KBM-7 (cell line): ENCODE results near the gene TAF1B.
"Not testable (repeated sequence)": the region's sequence is repeated elsewhere in the genome, so short reads cannot be mapped to it uniquely, and the experiment has no call there.

ENCODE experiments used
- DNase-seq: peaks from one replicate; pipeline ENCODE4 v3.0.0-alpha.2; 2015
- in situ Hi-C: fragments of 300-500 bp; cut with MboI; formaldehyde crosslinking; loops from 2 replicates; pipeline ENCODE4 v1.14.3; 2020; ENCODE audit warnings: low sequenced_read_pairs, low pct_unique_long_range_greater_than_20kb, mixed read lengths

Gene TAF1B

DNA sequence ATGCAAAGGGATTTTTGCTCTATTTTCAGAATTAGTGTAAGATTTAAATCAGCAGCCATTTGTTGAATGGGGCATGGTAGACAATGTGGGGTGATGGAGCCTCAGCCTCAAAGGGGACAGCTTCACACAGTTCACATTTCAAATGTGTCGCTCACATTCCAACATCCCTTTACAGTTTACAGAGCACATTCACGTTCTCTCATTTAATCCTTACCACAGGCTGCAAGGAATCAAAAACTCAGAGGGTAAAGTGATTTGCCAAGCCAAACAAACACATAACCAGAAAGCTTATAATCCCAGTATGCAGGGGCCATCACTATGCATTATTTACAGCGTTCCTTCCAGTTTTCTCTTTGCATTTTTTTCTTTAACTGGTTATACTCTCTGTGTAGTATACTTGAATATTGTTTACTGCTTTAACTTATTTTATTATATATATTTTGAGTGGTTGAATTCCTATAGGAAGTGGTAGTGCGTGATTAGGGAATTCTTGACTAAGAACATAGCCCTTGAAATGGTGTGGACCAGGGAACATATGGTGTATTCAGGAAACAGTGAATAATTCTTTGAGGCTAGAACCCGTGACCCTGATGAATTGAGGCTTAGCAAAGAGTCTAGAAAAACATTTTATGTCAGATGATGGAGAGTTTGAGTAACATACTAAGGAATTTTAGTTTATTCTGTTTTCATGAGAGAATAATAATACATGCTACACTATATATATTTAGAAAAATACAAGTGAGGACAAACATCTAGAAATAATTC, 18.1 kb upstream of the TAF1B start:
- in situ Hi-C loops = no loop called here
- DNase-seq = no peak

DNA sequence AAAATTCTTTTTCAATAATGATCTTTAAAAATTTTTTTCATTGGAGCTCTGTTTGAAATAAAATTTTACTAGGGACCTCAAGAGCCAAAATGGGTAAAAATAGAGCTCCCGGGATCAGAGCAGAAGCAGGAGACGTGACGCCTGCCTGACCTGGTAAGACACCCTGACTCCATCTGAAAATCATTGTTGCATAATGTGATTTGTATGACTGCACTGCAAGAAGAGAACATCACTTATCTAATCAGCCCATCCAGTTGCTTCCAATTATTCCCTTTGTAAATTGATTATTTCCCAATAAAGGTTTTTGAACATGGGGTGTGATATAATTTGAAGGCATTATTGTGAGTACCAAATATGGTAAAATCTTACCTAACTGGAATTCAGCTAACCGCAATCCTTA, 17.1 kb upstream of the TAF1B start:
- in situ Hi-C loops = no loop called here
- no peak for DNase-seq

DNA sequence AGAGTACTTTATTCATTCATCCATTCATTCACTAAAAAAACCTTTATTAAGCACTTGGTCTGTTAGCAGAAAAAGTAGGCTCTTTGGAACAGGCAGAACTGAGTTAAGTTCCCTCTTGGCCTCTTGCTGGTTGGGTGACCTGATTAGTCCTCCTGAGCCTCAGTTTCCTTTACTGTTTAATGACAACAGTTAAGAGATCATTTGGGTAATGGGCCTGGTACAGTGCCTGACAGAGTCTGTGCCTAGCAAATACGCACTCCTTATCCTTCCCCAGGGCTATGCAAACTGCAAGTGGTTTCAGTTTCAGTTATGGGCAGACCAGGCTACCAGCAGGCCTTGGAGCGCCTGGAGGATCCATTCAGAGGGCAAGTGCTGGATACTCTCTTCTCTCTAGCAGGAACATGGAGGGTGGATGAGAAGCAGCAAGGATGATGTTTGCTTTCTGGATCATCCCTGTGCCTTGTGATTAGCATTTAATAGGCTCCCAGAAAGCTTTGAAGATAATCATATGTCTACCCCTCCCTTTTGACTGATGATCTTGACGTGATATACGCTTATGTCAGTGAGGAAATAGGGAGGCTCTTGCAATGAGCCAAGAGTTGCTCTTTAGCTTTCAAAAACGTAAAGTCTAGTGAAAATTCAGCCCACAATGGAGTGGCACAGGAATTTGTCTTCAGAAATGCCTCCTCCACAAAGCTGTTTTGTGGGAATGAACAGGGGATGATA, 12.4 kb upstream of the TAF1B start:
- in situ Hi-C loops = no loop called here
- DNase-seq = no peak

DNA sequence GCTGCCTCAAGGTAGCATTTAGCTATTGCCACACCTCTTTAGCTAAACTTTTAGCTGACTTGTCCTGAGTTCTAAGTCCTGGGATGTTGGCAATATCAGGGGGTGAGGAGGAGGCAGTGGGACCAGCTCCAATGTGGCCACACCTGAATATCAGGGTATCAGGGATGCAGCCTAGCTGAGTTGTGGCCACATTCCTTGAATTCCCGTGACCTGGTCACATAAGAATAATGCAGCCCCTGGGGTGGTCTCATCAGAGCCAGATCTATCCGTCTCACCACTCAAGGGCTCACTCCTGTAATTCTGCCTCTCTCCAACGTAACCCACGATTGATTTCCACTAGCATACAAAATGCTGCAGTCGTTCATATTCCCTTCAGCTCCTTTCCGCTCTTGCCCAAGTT, 11.6 kb upstream of the TAF1B start:
- in situ Hi-C loops = no loop called here

DNA sequence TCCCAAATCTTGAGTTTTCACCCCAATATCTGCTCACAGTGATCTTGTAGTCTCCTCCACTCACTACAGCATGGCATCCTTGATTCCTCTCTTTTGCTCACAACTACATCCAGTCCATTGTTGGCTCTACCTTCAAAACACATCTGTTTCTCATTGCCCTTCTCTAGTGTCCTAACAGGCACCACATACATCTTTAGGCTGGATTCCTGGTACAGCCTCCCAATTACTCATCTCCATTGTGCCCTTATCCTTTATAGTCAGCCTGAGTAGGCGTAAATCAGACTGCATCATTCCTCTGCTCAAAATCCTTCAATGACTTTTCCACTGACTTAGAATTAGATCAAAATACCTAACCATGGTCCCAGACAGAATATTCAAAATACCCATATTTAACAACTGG, 10.7 kb upstream of the TAF1B start:
- no peak for DNase-seq
- in situ Hi-C loops = no loop called here

More for the DNA sequence above, 11.6 kb upstream of the TAF1B start:
- DNase-seq = no peak

DNA sequence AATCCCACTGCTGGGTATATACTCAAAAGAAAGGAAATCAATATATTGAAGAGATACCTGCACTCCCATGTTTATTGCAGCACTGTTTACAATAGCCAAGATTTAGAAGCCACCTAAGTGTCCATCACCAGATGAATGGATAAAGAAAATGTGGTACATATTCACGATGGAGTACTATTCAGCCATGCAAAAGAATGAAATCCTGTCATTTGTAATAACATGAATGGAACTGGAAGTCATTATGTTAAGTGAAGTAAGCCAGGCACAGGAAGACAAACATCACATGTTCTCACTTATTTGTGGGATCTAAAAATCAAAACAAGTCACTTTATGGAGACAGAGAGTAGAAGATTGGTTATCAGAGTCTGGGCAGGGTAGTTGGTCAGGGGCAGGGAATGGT, 8.2 kb upstream of the TAF1B start:
- in situ Hi-C loops = not testable (repeated sequence)

DNA sequence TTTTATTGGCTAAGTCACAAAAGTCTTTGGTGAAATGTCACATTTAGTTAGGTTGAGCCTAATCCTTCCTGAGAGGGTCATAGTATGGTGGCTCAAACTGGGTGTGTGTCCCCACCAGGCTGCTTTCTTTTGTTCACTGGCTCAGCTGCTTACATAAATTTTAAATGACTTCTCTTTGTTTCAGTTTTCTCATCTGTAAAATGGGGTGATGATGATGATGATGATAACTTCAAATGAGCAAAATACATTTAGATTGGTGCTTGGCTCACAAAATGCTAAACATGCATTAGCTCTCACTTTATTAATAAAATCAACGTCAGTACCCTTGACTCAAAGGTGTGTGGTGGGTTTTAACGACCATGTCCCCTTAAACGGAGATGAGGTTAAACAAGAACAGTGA, 7.2 kb upstream of the TAF1B start:
- in situ Hi-C loops = no loop called here
- no peak for DNase-seq

More for the DNA sequence above, 8.2 kb upstream of the TAF1B start:
- not testable (repeated sequence) for DNase-seq

DNA sequence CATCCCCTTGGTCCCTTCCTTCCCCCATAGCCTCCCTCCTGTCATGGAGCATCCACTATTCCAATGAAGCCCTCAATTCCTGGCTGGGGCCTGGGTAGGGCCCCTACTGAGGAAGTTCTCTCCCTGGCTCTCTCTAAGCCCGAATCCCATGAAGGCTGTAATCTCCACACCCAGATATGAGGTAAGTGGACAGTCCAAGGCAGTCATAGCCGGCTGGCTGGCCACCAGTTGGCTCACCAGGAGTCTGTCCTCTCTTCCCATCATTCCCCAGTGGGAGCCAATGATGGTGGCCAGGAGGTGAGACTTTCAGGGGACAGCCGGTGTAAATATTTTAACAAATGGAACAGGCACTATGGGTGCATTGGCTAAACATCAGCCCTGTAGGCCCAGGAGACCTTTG, 6.8 kb upstream of the TAF1B start:
- in situ Hi-C loops = no loop called here
- no peak for DNase-seq

DNA sequence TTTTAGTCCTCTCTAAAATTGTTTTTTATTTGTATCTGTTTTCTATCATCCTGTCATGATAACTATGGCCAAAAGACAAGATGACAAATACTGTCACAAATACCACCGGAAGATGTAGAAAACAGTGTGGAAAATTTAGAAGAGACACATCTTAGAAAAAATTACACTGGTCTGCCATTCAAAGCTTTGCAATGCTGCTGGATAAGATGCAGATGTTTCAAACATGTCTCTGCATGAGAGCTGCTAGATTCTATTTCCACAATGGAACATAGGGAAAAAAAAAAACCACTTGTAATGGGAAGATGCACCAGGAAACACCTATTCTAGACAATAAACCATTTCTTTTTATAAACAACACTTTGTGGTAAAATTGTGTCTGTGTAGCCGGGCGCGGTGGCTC, 5.8 kb upstream of the TAF1B start:
- in situ Hi-C loops = no loop called here
- DNase-seq = no peak

DNA sequence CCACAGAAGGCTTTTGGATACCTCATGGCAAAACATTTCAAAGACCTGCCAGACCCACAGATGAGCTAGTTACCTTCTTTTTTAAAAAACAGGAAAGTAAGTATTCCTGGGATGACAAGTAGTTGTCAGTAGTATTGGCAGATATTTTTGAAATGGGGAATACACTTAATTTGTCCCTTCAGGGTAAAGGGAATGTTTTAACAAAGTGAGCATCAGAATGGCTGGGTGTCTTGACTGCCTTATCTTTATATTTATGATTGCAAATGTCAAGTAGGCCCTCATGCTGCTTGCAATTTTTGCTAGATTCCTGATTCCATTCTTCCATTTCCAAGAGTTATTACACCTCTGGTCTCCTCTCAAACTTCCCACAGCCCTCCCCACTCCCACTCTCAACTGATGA, 4.9 kb upstream of the TAF1B start:
- DNase-seq = no peak
- in situ Hi-C loops = no loop called here

DNA sequence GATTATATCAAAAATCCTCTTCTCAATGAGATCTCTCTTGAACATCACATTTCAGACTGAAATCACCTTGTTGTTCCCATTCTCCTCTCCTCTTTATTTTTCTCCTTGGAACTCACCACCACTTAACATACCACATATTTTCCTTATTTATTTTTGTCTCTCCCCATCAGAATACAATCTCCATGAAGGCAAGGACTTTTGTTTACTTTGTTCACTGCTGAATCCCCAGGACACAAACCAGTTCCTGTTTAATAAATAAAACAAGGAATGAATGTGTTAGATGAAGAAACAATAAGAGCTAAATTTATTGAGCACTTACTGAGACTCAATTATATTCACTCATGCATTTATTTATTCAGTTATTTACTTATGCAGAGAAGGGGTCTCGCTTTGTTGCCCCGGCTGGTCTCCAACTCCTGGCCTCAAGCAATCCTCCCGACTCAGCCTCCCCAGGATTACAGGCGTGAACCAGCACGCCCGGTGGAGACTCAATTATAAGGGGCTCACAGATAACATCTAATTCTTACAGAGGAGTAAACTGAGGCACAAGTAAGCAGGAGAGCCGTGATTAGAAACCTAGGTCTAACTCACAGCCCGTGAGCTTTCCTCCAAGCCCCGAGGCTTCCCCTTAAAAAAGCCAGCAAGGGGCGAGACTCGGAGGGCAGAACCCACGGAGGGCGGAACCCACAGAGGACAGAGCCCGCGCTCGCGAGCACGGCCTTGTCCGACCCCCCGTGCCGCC, 616 bp upstream of the TAF1B start:
- no peak for DNase-seq
- in situ Hi-C loops = no loop called here

DNA sequence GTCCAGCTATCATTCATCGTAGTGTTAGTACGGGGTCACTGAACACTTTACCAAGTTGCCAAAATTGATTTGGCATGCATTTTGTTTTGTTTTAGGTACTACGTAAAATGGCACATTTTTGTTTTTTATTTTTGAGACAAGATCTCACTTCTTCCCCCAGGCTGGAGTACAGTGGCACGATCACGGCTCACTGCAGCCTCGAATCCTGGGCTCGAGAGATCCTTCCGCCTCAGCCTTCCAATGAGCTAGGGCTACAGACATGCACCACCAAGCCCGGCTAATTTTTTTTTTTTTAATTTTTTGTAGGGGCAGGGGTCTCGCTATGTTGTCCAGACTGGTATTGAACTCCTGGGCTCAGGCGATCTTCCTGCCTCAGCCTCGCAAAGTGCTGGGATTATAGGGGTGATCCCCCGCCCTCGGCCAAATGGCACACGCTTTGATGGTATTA, 786 bp downstream of the TAF1B start:
- in situ Hi-C loops = no loop called here
- no peak for DNase-seq

DNA sequence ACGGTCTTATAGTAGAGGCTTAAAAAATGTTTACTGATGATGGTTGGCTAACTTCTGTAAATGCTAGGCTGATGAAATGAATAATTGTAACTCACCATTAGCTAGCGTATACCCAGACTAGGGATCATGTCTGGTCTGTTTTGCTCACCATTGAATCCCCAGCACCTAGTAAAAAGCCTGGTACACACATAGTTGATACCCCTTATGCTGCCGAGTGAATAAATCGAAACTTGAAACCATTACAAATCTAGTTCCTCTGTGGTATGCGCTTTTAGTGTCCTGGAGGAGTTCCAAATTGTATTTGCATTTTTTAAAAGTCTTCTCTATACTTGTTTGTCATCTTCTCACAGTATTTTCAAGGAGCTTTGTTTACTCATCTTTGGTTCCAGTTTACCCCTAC, 1.3 kb downstream of the TAF1B start:
- in situ Hi-C loops = no loop called here
- peak; percentile 5 for DNase-seq

DNA sequence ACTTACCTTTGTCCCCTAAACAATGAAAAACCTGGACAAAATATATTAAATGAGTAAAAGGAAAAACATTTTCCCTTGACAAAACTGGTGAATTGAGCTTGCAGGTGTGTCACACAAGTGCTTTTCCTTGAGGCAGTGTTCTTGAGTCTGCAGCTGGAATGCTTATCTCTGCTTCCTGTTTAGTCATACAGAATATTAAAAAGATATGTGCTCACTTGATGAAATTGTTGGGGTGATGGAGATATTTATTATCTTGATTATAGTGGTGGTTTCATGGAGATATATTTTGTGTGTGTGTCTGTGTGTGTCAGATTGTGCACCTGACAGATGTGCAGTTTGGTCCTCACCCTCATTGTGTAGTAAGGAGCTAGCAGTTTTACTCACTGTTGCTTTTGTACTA, 3.3 kb downstream of the TAF1B start:
- in situ Hi-C loops = no loop called here
- no peak for DNase-seq

DNA sequence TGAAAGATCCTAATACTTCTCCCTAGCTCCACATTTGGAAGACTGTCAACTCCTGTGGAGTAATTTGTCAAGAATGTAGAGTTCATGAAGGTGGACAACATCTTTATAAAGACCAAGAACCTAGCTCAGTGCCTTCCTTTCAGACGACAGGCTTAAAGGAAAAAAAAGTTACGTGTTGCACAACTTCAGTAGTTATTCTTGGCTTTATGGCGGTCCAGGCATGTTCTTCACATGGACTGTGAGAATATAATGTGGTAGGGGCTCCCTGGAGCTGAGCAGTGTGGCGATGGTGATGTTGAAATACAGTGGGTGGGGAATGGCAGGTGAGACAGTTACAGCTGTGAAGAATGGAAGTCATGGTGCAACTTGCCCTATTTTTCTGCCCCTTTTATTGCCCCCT, 3.9 kb downstream of the TAF1B start:
- in situ Hi-C loops = no loop called here

DNA sequence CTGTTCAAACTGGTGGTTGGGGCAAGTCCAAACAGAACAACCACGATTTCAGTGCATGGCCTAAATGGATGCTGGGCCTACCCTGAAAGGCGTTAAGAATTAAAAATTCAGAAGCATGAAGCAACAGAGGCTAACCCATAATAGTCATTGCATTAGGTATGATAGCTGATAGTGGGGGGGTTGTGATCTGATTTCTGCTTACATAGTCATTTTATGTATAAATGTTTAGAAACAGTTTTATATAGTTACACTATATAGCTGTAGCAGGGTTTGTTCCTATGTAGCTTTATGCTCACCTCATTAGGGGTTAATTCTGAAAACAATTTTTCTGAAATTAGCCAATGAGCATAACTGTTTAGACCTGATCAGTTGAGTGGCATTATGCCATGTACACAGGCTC, 9.6 kb downstream of the TAF1B start:
- in situ Hi-C loops = no loop called here
- no peak for DNase-seq

More for the DNA sequence above, 3.9 kb downstream of the TAF1B start:
- DNase-seq = peak; percentile 76

DNA sequence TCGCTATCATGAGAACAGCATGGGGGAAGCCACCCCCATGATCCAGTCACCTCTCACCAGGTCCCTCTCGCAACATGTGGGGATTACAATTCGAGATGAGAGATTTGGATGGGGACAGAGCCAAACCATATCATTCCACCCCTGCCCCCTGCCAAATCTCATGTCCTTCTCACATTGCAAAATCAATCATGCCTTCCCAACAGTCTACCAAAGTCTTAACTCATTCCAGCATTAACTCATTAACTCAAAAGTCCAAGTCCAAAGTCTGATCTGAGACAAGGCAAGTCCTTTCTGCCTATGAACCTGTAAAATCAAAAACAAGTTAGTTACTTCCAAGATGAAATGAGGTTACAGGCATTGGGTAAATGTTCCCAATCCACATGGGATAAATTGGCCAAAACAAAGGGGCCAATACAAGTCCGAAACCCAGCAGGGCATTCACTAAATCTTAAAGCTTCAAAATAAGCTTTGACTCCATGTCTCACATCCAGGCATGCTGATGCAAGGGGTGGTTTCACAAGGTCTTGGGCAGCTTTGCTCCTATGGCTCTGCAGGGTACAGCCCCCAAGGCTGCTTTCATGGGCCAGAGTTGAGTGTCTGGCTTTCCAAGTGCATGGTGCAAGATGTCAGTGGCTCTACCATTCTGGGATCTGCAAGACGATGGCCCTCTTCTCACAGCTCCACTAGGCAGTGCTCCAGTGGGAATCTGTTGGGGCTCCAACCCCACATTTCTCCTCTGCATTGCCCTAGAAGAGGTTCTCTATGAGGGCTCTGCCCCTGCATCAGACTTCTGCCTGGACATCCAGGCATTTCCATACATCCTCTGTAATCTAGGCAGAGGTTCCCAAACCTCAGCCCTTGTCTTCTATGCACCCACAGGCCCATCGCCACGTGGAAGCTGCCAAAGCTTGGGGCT, 14.8 kb downstream of the TAF1B start:
- in situ Hi-C loops = no loop called here
- DNase-seq = no peak

DNA sequence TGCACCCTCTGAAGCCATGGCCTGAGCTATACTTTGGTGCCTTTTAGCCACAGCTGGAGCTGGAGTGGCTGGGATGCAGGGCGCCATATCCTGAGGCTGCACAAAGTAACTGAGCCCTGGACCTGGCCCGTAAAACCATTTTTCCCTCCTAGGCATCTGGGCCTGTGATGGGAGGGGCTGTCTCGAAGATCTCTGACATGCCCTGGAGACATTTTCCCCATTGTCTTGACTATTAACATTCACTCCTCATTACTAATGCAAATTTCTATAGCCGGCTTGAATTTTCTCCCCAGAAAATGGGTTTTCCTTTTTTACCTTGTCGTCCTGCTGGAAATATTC, 15.4 kb downstream of the TAF1B start:
- in situ Hi-C loops = no loop called here
- DNase-seq = no peak

DNA sequence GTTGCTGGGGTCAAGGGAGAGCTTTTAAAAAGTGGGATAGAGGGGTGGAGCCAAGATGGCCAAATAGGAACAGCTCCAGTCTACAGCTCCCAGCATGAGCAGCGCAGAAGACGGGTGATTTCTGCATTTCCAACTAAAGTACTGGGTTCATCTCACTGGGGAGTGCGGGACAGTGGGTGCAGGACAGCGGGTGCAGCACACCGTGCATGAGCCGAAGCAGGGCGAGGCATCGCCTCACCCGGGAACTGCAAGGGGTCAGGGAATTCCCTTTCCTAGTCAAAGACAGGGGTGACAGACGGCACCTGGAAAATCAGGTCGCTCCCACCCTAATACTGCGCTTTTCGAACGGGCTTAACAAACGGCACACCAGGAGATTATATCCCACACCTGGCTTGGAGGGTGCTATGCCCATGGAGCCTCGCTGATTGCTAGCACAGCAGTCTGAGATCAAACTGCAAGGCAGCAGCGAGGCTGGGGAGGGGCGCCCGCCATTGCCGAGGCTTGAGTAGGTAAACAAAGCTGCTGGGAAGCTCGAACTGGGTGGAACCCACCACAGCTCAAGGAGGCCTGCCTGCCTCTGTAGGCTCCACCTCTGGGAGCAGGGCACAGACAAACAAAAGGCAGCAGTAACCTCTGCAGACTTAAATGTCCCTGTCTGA, 17.8 kb downstream of the TAF1B start:
- in situ Hi-C loops, DNase-seq: not testable (repeated sequence)
